Iris pigment epithelial cell (primary cell): Measurements from ENCODE around the gene DPH7.
"Not testable (repeated sequence)": the region's sequence is repeated elsewhere in the genome, so short reads cannot be mapped to it uniquely, and the experiment has no call there.

Source experiments
- DNase-seq: peaks from one replicate; pipeline ENCODE4 v3.0.0-alpha.2; 2011; ENCODE audit warnings: low read depth

The DPH7 gene

DNA sequence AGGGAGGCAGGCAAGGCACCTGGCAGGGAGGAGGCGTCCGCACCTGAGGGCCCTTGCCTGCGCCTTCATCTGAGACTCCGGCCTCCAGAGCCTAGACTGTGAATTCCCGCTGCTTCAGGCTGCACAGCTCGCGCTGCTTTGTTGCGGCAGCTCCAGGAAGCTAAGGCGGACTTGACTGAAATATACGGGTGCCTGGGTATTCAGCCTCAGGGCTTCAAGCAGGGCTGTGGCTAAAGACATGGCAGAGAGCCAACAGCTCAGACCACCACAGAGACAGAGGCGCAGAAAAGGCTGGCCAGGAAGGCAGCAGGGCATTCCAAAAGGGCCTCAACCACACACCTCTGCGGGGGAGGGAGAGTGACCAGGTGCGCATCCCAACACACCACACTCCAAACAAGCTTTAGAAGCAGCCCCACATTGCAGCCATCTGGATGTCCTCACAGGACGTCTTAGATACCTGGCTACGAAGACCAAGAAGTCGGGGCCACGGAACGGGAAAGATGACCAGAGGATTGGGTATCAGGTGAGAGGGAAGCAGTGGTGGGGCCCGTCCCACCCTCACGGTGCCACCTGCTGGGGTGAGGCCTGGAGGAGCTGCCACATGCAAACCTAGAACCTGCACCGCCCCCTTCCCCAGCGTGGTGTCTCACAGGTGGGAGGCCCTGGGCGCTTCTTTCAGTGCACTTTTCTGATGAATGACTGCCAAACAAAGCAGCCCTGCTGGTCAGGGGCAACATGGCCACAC lies 1.7 kb upstream of the DPH7 start:
- no peak for DNase-seq

DNA sequence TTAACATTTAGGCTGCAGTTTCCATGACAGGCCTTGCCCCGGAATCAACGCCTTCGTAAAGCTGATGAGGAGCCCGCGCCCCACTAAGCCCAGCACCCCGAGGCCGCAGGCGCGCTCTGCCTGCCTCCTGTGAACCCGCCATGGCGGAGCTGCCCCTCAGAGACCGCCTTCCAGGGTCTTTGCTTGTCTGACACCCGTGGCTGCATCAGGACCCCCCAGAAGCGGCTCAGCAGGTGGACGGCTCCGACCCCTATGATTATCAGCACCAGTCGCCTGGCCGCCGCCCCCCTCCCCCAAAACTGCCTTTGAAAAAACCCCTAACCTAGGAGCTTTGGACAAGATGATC lies 507 bp upstream of the DPH7 start:
- no peak for DNase-seq

DNA sequence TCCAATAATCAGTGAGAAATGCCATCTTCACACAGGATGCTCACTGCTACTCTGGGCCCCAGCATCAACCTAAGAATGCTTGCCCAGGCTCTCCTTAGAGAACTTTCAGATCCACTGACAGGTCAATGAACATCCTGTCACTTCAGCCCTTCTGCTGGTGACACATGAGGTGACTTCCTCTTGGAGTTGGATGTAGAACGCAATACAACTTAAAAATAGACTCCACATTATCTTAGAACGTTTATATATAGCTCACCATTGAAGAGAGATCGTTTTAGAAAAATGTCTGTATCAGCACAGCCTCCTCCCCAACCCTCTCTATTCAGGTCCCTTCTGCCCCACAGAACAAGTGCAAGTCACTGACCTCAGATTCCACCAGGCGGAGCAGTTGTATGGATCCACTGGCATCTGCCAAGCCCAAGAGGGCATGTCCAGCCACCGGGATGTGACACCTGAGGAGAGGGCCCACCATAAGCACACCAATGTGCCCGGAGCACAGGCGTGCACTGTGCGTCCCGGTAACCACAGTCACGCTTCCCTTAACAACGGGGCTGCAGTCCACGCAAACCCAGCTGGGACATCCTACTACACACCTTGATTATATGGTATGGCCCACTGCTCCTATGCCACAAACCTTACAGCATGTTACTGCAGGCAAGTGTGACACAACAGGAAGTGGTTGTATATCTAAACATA lies 2.9 kb downstream of the DPH7 start:
- DNase-seq: no peak

DNA sequence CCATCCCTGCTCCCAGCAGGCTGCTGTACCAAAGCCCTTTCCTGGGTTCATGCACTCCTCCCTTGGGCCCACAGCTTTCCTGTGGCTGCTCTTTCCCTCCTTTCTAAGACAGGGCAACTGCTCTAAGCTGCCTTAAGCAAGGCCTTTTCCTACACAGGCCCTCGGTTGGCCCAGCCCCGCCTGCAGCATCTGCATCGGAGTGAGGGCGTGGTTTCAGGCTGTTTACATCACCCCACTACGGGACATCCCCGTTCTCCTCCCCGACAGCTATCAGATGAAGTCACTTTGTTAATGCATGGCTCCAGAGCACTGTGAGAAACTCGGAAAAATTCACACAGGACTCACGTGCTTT lies 3.4 kb downstream of the DPH7 start:
- peak; percentile 29 for DNase-seq

- no peak for DNase-seq
Measured at GRCh38 chr9:137574192-137574591, 4.5 kb downstream of the DPH7 start.

GRCh38 chr9:137570566-137570965 lies 8.2 kb downstream of the DPH7 start:
- DNase-seq: no peak

GRCh38 chr9:137569609-137570203 lies 9.0 kb downstream of the DPH7 start:
- DNase-seq: no peak

DNA sequence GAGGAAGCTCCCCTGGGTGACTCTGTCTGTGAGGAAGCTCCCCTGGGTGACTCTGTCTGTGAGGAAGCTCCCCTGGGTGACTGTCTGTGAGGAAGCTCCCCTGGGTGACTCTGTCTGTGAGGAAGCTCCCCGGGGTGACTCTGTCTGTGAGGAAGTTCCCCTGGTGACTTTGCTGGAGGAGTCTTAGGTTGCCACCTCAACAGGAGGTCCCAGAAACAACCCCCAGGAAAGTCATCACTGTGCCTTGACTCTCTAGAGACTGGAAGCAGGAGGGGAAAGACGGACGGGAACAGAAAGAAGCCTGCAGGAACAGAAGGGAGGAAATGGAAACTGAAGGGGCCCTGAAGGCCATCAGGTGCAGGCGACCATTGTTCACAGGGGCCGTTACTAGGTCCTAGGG lies 10.3 kb downstream of the DPH7 start:
- not testable (repeated sequence) for DNase-seq

DNA sequence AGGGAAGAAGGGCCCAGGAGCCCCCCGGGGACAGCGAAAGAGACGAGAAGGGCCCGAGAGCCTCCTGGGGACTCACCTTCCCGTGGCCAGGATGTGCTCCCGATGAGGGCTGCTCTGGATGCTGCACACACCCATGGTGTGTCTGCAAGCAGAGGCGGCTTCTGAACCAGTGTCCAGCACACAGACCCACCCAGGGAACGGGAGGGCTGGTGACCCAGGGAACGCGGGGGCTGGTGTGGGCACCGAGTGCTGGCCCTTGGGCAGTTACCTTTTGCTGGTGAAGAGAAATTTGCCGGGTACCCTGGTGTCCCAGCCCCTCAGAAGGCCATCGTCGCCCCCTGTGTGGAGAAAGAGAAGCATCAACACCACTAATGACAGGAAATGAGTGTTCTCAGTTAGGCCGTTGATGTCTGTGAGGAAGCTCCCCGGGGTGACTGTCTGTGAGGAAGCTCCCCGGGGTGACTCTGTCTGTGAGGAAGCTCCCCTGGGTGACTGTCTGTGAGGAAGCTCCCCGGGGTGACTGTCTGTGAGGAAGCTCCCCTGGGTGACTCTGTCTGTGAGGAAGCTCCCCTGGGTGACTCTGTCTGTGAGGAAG lies 13.8 kb downstream of the DPH7 start:
- no peak for DNase-seq

DNA sequence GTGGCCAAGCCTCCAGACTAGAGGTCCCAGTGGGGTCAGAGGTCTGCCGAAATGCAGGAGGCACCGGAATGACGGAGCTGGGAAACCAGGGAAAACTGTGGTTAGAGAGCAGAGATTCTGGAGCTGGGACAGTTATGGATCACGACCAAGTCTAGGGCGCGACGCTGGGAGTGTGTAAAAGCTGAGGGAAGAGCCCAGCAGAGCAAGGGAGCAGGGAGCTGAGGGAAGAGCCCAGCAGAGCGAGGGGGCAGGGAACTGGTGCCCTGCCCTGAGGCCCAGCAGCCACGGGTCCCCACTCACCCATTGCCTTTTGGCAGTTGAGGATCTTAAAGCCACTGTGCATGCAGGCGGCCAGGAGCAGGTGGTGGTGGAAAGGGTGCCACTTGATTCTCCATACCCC lies 14.6 kb downstream of the DPH7 start:
- no peak for DNase-seq

GRCh38 chr9:137558127-137558526 lies 20.6 kb downstream of the DPH7 start:
- DNase-seq: no peak

DNA sequence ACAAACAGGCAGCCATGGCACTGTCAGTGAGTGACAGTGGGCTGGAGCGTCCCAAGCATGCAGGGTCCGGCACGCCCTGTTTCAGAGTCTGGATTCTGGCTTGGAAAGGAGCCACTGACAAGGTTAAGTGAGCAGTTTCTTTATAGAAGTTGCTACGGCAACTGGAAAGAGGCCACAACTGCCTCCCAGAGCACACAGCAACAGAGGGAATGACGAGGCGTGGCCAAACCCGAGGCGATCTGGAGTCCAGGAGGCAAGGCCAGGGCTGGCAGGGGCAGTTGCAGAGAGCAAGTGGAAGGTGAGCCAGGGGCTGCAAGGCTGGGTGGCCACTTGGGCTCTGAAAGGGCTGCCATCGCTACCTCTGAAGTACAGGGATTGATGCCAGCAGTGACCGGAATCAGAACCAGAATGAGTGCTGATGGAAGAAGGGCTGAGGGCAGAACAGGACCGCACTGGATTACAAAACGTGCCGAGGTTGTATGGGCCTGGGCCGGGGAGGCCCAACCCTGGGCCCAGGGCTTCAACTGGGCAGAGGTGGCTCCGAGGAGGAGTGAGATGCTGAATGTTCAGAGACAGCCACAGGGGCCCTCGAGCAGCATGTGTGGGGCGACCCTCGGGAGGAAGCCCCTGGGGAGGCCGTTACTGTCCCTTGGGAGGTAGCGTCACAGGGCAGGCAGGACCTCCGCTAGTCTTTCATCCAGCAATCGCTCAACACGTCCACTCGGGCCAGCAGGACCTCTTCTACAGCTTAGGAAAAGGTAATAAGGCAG lies 22.5 kb downstream of the DPH7 start:
- peak; percentile 63 for DNase-seq

DNA sequence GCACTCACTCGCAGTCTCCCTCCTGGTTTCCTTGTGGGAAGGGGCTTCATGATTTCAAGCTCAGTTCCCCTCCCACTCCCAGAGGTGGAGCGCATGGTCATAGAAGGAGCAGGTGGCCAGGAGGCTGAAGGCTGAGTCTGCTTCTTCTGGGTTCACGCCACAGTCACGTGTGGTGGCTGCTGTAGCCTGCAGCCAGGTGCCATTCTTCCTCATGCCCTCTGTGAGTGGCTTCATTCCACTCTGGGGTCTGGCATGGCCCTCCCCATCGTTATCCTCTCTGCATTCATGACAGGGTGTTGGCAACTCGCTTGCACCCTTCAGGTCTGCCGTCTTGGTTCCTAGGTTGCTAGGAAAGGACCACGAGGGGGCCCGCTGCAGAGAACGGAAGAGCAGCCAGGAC lies 23.5 kb downstream of the DPH7 start:
- DNase-seq: no peak

DNA sequence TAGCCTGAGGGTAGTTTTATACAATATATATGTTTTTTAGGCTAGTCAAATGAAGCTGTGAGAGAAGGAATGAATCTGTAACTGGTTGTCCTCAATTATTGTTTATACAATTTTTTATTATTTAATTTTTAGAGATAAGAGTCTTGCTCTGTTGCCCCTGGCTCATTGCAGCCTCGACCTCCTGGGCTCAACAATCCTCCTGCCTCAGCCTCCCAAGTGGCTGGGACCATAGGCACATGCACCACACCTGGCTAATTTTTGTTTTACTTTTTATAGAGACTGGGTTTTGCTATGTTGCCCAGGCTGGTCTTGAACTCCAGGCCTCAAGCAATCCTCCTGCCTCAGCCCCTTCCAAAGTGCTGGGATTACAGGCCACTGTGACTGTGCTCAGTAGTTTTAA lies 24.4 kb downstream of the DPH7 start:
- DNase-seq: no peak

DNA sequence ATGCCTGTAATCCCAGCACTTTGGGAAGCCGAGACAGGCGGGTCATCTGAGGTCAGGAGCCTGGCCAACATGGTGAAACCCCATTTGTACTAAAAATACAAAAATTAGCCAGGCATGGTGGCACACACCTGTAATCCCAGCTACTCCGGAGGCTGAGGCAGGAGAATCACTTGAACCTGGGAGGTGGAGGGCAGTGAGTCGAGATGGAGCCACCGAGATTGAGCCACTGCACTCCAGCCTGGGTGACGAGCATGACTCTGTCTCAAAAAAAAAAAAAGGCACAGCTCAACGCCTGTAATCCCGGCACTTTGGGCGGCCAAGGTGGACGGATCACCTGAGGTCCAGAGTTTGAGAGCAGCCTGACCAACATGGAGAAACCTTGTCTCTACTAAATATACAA lies 25.1 kb downstream of the DPH7 start:
- not testable (repeated sequence) for DNase-seq

DNA sequence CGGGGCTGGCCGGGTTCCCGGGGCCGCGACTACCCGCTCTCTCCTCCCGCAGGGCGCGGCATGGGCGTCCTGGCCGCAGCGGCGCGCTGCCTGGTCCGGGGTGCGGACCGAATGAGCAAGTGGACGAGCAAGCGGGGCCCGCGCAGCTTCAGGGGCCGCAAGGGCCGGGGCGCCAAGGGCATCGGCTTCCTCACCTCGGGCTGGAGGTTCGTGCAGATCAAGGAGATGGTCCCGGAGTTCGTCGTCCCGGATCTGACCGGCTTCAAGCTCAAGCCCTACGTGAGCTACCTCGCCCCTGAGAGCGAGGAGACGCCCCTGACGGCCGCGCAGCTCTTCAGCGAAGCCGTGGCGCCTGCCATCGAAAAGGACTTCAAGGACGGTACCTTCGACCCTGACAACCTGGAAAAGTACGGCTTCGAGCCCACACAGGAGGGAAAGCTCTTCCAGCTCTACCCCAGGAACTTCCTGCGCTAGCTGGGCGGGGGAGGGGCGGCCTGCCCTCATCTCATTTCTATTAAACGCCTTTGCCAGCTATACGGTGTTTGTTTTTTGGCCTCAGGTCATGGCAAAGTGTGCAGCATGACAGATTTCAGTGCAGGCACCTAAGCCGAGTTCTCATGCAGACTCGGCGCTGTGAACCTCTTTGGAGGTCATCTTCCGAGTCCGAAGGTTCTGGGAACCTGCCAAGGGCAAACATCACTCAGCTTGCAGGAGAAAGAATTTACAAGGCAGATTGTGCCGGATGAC lies 26.5 kb downstream of the DPH7 start:
- peak; percentile 27 for DNase-seq

DNA sequence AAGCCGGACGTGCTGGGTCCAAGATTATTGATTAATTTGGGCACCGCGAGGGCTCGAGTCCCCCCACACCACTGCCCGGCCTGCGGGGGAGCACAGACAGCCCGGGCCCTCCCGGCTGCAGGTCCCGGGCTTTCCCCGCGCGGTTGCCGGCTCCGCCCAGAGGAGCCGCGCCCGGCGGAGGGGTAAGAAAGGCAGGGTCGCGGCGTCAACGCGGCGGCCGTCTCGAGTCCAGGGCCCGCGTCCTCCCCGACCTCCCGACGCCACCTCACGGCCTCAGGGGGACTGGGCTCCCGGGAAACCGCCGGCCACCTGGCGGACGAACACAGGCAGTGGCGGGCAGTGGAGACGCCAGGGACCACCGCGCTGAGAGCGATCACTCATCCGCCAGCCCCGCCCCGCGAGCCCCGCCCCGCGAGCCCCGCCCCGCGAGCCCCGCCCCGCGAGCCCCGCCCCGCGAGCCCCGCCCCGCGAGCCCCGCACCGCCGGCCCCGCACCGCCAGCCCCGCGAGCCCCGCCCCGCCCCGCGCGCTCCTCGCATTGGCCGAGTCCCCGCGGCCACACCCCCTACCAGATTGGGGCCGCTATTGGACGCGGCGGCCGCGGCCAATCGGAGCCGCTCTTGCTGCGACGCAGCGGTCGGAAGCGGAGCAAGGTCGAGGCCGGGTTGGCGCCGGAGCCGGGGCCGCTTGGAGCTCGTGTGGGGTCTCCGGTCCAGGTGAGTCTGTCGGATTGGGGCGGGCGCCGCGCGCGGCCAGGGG lies 27.3 kb downstream of the DPH7 start, which contains the start of gene MRPL41:
Gene MRPL41, plus strand, starts transcription at position 616 of the 758 bp plus-strand sequence. CDS start 203 bp downstream, outside the sequence.
- DNase-seq: peak; percentile 87

DNA sequence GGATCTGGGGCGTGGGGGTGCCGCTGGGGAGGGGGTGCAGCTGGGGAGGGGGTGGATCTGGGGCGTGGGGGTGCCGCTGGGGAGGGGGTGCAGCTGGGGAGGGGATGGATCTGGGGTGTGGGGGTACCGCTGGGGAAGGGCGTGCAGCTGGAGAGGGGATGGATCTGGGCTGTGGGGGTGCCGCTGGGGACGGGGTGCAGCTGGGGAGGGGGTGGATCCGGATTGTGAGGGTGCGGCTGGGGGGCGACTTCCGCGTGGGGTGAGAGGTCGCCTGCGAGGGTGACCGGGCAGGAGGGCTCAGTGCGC lies 27.8 kb downstream of the DPH7 start:
- DNase-seq: not testable (repeated sequence)

GRCh38 chr9:137550231-137550621 lies 28.5 kb downstream of the DPH7 start, which contains the start of gene PNPLA7:
Gene PNPLA7 (minus strand): TSS chr9:137550402. CDS start chr9:137550197, 205 bp downstream.
- peak; percentile 77 for DNase-seq

DNA sequence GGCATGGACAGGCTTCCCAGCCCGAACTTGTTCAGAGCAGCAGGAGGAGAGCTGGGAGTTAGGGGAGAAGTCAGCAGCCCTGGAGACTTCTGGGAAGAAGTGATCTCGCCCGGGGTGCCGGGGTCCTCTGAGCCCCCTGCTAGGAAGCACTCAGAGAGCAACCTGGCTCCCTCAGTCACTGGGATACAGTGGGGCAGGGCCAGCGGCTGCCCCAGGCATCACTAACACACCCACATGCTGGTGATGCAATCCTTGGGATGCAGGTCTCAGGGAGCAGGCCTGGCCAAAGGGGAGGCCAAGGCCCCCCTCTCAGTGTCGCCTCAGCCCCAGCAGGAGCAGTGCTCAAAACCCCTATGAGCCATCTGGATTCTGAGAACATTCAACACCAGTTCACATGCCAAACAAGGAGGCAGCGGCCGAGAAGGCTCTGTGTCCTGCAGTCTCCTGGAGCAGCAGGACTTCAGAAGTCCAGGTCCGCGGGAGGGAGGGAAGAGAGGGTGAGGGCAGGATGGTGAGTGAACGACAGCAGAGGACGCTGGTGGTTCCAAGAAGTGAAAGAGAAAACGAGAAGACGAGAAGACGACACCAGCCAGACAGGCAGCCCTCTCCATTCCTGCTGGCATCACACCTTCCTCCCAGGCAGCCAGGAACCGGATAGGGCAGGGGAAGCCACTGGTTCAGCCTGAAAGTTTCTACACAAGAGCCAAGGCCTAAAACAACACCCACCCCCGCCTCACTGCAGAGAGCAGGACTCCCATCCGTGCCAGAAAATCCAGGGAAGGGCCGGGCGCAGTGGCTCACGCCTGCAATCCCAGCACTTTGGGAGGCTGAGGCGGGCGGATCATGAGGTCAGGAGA lies 30.8 kb downstream of the DPH7 start:
- no peak for DNase-seq
